C4-2B (cell line): Measurements from ENCODE around the gene SF3B1.
"Not testable (repeated sequence)": the region's sequence is repeated elsewhere in the genome, so short reads cannot be mapped to it uniquely, and the experiment has no call there.

Experiments used
- H3K27ac ChIP-seq: fragments of 450-650 bp; 2 replicates; pipeline ENCODE4 v1.5.1; 2017
- ZFX ChIP-seq: fragments of 450-650 bp; IDR thresholded peaks from 2 replicates; pipeline ENCODE4 v1.6.1; 2017
- TF ChIP-seq, protein P1 (sequence below): fragments of 450-650 bp; conservative IDR thresholded peaks from 2 replicates; pipeline ENCODE4 v1.5.1; 2017; ENCODE audit warnings: mild to moderate bottlenecking

The SF3B1 gene

DNA sequence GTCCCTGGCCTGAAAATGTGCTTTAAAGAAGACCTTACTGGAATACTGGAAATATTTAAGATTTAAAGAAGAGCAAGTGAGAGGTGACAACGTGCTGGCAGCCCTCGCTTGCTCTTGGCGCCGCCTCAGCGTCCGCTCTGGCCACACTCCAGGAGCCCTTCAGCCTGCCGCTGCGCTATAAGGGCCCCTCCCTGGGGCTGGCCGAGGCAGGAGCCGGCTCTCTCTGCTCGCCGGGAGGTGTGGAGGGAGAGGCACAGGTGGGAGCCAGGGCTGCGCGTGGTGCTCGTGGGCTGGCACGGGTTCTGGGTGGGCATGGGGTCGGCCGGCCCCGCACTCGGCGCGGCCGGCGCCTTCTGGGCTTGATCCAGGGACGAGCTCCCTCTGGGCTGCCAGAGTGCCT is 15.6 kb upstream of the SF3B1 start:
- no peak overlapping the region for H3K27ac ChIP-seq
- TF ChIP-seq, protein P1, sequence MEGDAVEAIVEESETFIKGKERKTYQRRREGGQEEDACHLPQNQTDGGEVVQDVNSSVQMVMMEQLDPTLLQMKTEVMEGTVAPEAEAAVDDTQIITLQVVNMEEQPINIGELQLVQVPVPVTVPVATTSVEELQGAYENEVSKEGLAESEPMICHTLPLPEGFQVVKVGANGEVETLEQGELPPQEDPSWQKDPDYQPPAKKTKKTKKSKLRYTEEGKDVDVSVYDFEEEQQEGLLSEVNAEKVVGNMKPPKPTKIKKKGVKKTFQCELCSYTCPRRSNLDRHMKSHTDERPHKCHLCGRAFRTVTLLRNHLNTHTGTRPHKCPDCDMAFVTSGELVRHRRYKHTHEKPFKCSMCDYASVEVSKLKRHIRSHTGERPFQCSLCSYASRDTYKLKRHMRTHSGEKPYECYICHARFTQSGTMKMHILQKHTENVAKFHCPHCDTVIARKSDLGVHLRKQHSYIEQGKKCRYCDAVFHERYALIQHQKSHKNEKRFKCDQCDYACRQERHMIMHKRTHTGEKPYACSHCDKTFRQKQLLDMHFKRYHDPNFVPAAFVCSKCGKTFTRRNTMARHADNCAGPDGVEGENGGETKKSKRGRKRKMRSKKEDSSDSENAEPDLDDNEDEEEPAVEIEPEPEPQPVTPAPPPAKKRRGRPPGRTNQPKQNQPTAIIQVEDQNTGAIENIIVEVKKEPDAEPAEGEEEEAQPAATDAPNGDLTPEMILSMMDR = no peak
- no peak for TF ChIP-seq ZFX

DNA sequence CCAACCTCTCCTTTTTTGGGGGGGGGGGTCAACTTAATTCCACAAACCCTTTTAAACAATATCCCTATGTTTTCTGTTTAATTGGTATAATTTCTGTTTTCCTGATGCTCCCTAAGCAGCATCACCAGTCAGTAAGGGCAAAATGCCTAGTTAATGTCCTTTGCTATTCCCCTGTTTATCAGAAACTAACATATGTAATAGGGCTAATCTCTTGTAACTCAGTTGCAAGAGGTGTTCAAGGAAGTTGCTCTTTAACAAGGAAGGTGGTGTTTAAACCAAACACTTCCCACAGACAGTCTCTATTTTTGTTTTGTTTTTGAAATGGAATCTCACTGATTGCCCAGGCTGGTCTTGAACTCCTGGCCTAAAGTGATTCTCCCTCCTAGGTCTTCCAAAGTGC is 12.0 kb upstream of the SF3B1 start:
- H3K27ac ChIP-seq = no peak overlapping the region
- no peak for TF ChIP-seq ZFX
- TF ChIP-seq, protein P1 = no peak

DNA sequence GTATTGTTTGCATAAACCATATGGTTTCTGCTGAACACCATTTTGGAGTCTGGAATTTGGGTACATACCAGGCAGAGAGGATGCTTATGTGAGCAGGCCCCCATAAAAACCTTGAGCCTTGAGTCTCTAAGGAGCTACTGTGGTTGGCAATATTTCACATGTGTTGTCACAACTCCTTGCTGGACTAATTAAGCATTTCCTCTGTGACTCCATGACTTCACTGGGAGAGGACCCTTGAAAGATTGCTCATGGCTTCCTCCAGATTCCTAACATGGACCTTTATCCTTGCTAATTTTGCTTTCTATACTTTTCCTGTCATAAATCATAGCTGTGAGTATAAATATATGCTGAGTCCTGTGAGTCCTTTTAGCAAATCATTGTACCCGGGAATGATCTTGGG is 10.9 kb upstream of the SF3B1 start:
- TF ChIP-seq, protein P1 = no peak
- TF ChIP-seq ZFX = no peak
- no peak overlapping the region for H3K27ac ChIP-seq

DNA sequence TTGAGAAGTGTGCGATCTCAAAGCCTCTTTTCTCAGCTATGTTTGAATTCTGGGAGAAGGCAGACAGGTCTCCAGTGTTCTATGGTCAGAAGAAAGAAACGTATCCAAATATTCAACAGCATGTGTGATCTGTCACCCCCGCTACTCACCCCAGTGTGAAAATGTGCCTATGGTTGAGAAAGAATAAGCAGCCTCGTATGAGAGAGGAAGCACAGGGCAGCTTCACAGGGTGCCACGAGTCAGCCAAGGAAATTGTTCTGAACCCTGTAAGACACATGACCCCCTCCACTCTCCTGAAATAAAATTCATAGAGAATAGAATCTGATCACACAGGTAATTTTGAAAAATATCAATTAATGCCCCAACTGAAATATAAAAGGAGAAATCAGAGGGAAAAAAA is 8.0 kb upstream of the SF3B1 start:
- TF ChIP-seq, protein P1 = no peak
- no peak for TF ChIP-seq ZFX
- no peak overlapping the region for H3K27ac ChIP-seq

DNA sequence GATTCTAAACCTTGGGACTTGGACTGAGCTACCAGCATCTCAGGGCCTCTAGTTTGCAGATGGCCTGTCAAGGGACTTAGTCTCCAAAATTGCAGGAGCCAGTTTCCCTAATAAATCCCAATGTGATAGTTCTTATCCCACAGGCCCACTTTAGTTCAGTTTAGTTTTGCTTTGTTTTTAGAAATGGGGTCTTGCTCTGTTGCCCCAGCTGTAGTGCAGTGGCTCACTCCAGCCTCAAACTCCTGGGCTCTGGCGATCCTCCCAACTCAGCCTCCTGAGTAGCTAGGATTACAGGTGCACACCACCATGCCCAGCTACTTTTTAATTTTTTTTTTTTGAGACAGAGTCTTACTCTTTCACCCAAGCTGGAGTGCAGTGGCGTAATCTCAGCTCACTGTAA is 2.6 kb upstream of the SF3B1 start:
- no peak overlapping the region for H3K27ac ChIP-seq
- TF ChIP-seq ZFX = no peak
- TF ChIP-seq, protein P1 = no peak

DNA sequence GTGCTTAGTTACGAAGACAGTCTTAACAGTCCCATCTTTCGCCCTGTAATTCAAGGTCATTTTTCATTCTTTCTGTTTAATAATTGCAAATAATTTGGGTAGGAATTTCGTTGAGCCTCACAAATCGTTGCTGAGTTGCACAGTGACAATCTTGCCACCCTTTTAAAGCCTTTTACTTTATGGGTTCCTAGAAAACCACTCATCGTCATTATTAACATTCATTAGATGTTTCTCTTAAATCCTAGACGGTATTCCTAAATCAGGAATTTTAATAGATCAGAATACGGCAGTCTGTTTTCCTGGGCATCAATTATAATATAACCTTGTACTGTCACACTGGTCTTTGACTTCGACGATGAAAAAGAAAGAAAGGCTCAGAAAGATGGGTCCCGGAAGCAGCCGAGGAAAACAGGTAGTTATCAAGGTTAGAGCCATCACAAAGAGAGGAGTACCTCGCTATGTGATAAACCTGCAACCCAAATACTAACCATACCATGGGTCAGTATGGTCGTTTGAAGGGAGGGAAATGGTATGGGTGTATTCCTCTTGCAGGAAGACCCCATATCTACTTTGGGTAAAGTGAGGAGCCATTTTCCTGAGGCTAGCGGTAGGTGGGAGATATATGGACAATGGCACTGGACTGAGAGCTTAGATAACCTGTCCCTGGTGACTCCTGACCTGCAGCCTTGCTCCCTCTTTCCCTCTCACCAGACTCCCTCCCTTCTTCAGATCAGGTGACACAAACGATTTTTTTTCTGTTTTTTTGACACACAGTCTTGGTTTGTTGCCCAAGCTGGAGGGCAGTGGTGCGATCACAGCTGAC is 981 bp upstream of the SF3B1 start:
- TF ChIP-seq, protein P1 = no peak
- TF ChIP-seq ZFX = no peak

DNA sequence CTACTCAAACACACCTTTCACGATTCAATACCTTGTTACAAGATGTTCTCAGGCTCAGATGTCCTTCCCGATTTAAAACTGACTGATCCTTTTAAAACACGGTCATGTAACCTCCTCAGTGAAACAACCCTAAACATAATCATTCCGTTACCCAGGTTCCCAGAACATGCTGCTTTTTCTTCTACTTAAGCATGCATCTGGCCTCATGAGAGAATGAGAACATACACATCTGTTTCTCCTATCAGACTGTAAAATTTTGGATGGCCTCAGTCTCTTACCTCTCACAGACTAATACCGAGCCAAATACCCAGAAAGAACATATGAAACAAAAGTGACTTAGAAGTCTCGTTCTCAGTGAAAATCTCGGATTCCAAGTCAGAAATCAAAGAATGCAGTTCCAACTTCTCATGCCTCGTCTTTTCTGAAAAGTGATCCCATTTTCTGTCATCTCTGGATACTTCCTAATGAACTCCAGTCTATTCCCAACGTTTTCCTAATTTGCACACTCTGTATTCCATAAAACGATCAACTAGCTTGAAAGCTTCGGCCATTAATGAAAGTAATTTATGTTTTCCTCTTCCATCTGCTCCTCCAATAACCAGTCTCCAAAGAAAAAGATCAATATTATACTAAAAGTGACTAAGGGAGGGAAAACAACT is 919 bp downstream of the SF3B1 start:
- TF ChIP-seq, protein P1 = no peak
- no peak for TF ChIP-seq ZFX

More for the DNA sequence above, 981 bp upstream of the SF3B1 start:
- peak overlapping the region; percentile 94 for H3K27ac ChIP-seq

DNA sequence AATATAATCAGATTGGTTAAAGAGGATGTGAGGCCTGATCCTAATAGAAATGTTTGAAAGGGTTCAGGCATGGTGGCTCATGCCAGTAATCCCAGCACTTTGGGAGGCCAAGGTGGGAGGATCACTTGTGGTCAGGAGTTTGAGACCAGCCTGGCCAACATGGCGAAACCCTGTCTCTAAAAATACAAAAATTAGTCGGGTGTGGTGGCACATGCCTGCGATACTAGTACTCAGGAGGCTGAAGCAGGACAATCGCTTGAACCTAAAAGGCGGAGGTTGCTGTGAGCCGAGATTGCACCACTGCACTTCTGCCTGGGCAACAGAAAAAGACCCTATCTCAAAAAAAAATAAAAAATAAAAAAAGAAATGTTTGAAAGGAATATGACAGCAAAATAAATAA is 2.3 kb downstream of the SF3B1 start:
- not testable (repeated sequence) for H3K27ac ChIP-seq

More for the DNA sequence above, 919 bp downstream of the SF3B1 start:
- H3K27ac ChIP-seq = peak overlapping the region; percentile 94
